Activated CD4-positive, alpha-beta T cell treated with anti-CD3 and anti-CD28 coated beads for 36 hours (primary cell): Measurements from ENCODE around the gene FTL. TPM values are rescaled to one million over a fixed set of nuclear protein-coding genes. Genes with fewer than 3 reads are reported as not detected.
"Not testable (repeated sequence)": the region's sequence is repeated elsewhere in the genome, so short reads cannot be mapped to it uniquely, and the experiment has no call there.

Experiments
- ATAC-seq: fragments of 200-7000 bp; cut with Tn5 transposase; one replicate; pipeline ENCODE4 v1.10.0; 2021; ENCODE audit warnings: mild to moderate bottlenecking, moderate library complexity
- CTCF ChIA-PET: fragments of 350-600 bp; sonication (Branson Sonifier 250); formaldehyde crosslinking; loops from one replicate; lab custom pipeline; 2021; ENCODE audit warnings: antibody characterized with exemption; lab: Charles Lee
- POLR2A ChIA-PET: fragments of 350-600 bp; sonication (Branson Sonifier 250); formaldehyde crosslinking; loops from one replicate; lab custom pipeline; 2021; ENCODE audit warnings: antibody characterized with exemption, inconsistent platforms; lab: Charles Lee
- DNase-seq: peaks from one replicate; pipeline ENCODE4 v3.0.0-alpha.2; 2020
- H3K27ac Mint-ChIP-seq: one replicate; pipeline ENCODE4 v1.8.0; 2021; ENCODE audit warnings: mixed read lengths
- H3K27me3 Mint-ChIP-seq: one replicate; pipeline ENCODE4 v1.8.0; 2021; ENCODE audit warnings: mixed read lengths
- H3K36me3 Mint-ChIP-seq: one replicate; pipeline ENCODE4 v1.8.0; 2021; ENCODE audit warnings: low read depth, mixed read lengths
- H3K4me1 Mint-ChIP-seq: one replicate; pipeline ENCODE4 v1.8.0; 2021; ENCODE audit warnings: mixed read lengths
- H3K4me3 Mint-ChIP-seq: one replicate; pipeline ENCODE4 v1.8.0; 2021; ENCODE audit warnings: mild to moderate bottlenecking, moderate library complexity, mixed read lengths
- H3K9me3 Mint-ChIP-seq: one replicate; pipeline ENCODE4 v1.8.0; 2021; ENCODE audit warnings: low read depth, mixed read lengths
- intact Hi-C, 2 experiments: fragments of 100-400 bp; cut with DNase I in 1 of 2; cut with micrococcal nuclease in 1 of 2; formaldehyde crosslinking; loops; one replicate each; pipeline versions ENCODE4 v1.14.2 to v1.15.1; 2022 to 2024; cut with DNase I, micrococcal nuclease
- total RNA-seq, 2 experiments: library from RNA; stranded (reverse); gene quantifications; one replicate each; pipeline ENCODE4 v1.2.3, GENCODE V29; 2021

The FTL gene
- total RNA-seq, 2 experiments from 2014 or later: 809 to 1,111 TPM

- H3K4me3 Mint-ChIP-seq, ATAC-seq, H3K27ac Mint-ChIP-seq, intact Hi-C loops, H3K4me1 Mint-ChIP-seq, H3K36me3 Mint-ChIP-seq, H3K27me3 Mint-ChIP-seq, H3K9me3 Mint-ChIP-seq, DNase-seq: not testable (repeated sequence)
- ChIA-PET CTCF (interaction anchor here (0.6 kb wide), 2 partner anchors 45 to 450 kb away, joined by 3 read pairs; no protein-coding TSS in a partner anchor), POLR2A (interaction anchor here (0.7 to 1.0 kb wide), 2 partner anchors 36 to 51 kb away, joined by 3 read pairs; no protein-coding TSS in a partner anchor)
Observed at GRCh38 chr19:48925890-48926289, 39.2 kb upstream of the FTL start.

- Mint-ChIP-seq H3K9me3 (no peaks in the 10 kb centered on the region), H3K36me3 (peaks cover 5% of the 10 kb centered on the region), H3K27ac (no peak overlapping the region), H3K4me1 (peaks cover 6% of the 10 kb centered on the region), H3K4me3 (no peak overlapping the region), H3K27me3 (no peaks in the 10 kb centered on the region)
- intact Hi-C loops: no loop called here
- ATAC-seq (peak; percentile 74), DNase-seq (peak; percentile 55)
- POLR2A ChIA-PET: no interaction called here
- CTCF ChIA-PET: interaction anchor here (1.0 kb wide), 1 partner anchor 44 kb away, joined by 4 read pairs; no protein-coding TSS in a partner anchor
Observed at GRCh38 chr19:48926909-48927308, 38.2 kb upstream of the FTL start.

- H3K27me3 Mint-ChIP-seq, intact Hi-C loops, H3K27ac Mint-ChIP-seq, H3K36me3 Mint-ChIP-seq, H3K4me3 Mint-ChIP-seq, H3K4me1 Mint-ChIP-seq, ATAC-seq, POLR2A ChIA-PET, H3K9me3 Mint-ChIP-seq, DNase-seq: not testable (repeated sequence)
- CTCF ChIA-PET: interaction anchor here (1.0 kb wide), 1 partner anchor 43 kb away, joined by 4 read pairs; no protein-coding TSS in a partner anchor
Observed at GRCh38 chr19:48927692-48928091, 37.4 kb upstream of the FTL start.

GRCh38 chr19:48928164-48929025 is 36.7 kb upstream of the FTL start:
- POLR2A ChIA-PET: no interaction called here
- no peak for DNase-seq
- Mint-ChIP-seq H3K36me3 (no peaks in the 10 kb centered on the region), H3K4me3 (no peak overlapping the region), H3K9me3 (no peaks in the 10 kb centered on the region), H3K4me1 (peaks cover 8% of the 10 kb centered on the region), H3K27ac (no peak overlapping the region), H3K27me3 (peaks cover 2% of the 10 kb centered on the region)
- no peak for ATAC-seq
- CTCF ChIA-PET: no interaction called here
- intact Hi-C loops: no loop called here

GRCh38 chr19:48933382-48933932 is 31.7 kb upstream of the FTL start, which contains the start of gene DHDH:
Gene DHDH (plus strand): TSS chr19:48933699. CDS start chr19:48933722, 23 bp downstream.
- Mint-ChIP-seq H3K9me3 (no peaks in the 10 kb centered on the region), H3K4me3 (peak within 1 kb of the TSS; percentile 74), H3K27me3 (peaks cover 2% of the 10 kb centered on the region), H3K27ac (peak within 1 kb of the TSS; percentile 48), H3K4me1 (peaks cover 10% of the 10 kb centered on the region), H3K36me3 (no peaks in the 10 kb centered on the region)
- ATAC-seq (peak; percentile 92), DNase-seq (peak; percentile 90)
- CTCF ChIA-PET: interaction anchor here (0.6 to 2.1 kb wide), 7 partner anchors 19 to 996 kb away, joined by 3 to 13 read pairs (median 3); partner anchors contain the start of genes ATF5, GYS1 and RUVBL2
- POLR2A ChIA-PET: interaction anchor here (0.7 to 1.5 kb wide), 3 partner anchors 21 to 87 kb away, joined by 3 to 7 read pairs (median 4); partner anchors contain the start of gene BAX
- intact Hi-C loops: loop anchor here (1.0 to 5.0 kb wide), 6 partner anchors 21 to 60 kb away; partner anchors contain the start of genes FTL (in 2 of the 2), BAX (in 1 of the 2), GYS1 (in 1 of the 2) and NUCB1 (in 1 of the 2)

GRCh38 chr19:48934837-48935236 is 30.3 kb upstream of the FTL start:
- Mint-ChIP-seq H3K9me3 (no peaks in the 10 kb centered on the region), H3K4me1 (peaks cover 10% of the 10 kb centered on the region), H3K36me3 (no peaks in the 10 kb centered on the region), H3K27ac (no peak overlapping the region), H3K4me3 (no peak overlapping the region), H3K27me3 (peaks cover 2% of the 10 kb centered on the region)
- ATAC-seq: no peak
- no peak for DNase-seq
- POLR2A ChIA-PET: no interaction called here
- intact Hi-C loops: loop anchor here in 1 of 2 experiments (5.0 kb wide), 1 partner anchor 32 kb away; the partner anchor contains the start of gene FTL
- CTCF ChIA-PET: no interaction called here

GRCh38 chr19:48935864-48936263 is 29.2 kb upstream of the FTL start:
- Mint-ChIP-seq H3K4me1 (peaks cover 10% of the 10 kb centered on the region), H3K36me3 (peaks cover 4% of the 10 kb centered on the region), H3K4me3 (no peak overlapping the region), H3K27me3 (peaks cover 2% of the 10 kb centered on the region), H3K9me3 (no peaks in the 10 kb centered on the region), H3K27ac (no peak overlapping the region)
- CTCF ChIA-PET: no interaction called here
- DNase-seq (no peak), ATAC-seq (no peak)
- intact Hi-C loops: no loop called here
- POLR2A ChIA-PET: no interaction called here

- no peaks in the 10 kb centered on the region for H3K27me3 Mint-ChIP-seq
- ChIA-PET CTCF (no interaction called here), POLR2A (no interaction called here)
- H3K4me1 Mint-ChIP-seq: peaks cover 8% of the 10 kb centered on the region
- peaks cover 3% of the 10 kb centered on the region for H3K9me3 Mint-ChIP-seq
- ATAC-seq (no peak), DNase-seq (no peak)
- no peak overlapping the region for H3K4me3 Mint-ChIP-seq
- intact Hi-C loops: no loop called here
- H3K36me3 Mint-ChIP-seq: peaks cover 7% of the 10 kb centered on the region
- no peak overlapping the region for H3K27ac Mint-ChIP-seq
Observed at GRCh38 chr19:48938256-48938655, 26.9 kb upstream of the FTL start.

- POLR2A ChIA-PET: interaction anchor here (0.7 kb wide), 1 partner anchor 57 kb away, joined by 3 read pairs; no protein-coding TSS in a partner anchor
- H3K4me3 Mint-ChIP-seq: no peak overlapping the region
- CTCF ChIA-PET: interaction anchor here (0.7 to 0.9 kb wide), 3 partner anchors 8 to 125 kb away, joined by 3 read pairs; no protein-coding TSS in a partner anchor
Observed at GRCh38 chr19:48940902-48941301, 24.2 kb upstream of the FTL start.

GRCh38 chr19:48943081-48943480 is 22.0 kb upstream of the FTL start:
- intact Hi-C loops: no loop called here
- no peaks in the 10 kb centered on the region for H3K27me3 Mint-ChIP-seq

More at GRCh38 chr19:48940902-48941301, 24.2 kb upstream of the FTL start:
- Mint-ChIP-seq H3K27me3 (no peaks in the 10 kb centered on the region), H3K9me3 (peaks cover 3% of the 10 kb centered on the region), H3K4me1 (no peaks in the 10 kb centered on the region), H3K27ac (no peak overlapping the region), H3K36me3 (peaks cover 7% of the 10 kb centered on the region)
- DNase-seq (no peak), ATAC-seq (no peak)
- intact Hi-C loops: no loop called here

GRCh38 chr19:48945415-48945814 is 19.7 kb upstream of the FTL start:
- Mint-ChIP-seq H3K27ac (no peak overlapping the region), H3K27me3 (no peaks in the 10 kb centered on the region), H3K9me3 (peaks cover 5% of the 10 kb centered on the region), H3K4me3 (no peak overlapping the region), H3K36me3 (peaks cover 6% of the 10 kb centered on the region), H3K4me1 (no peaks in the 10 kb centered on the region)
- POLR2A ChIA-PET: no interaction called here
- no peak for ATAC-seq
- intact Hi-C loops: no loop called here
- DNase-seq: no peak
- CTCF ChIA-PET: interaction anchor here (0.8 kb wide), 1 partner anchor 25 kb away, joined by 3 read pairs; no protein-coding TSS in a partner anchor

More at GRCh38 chr19:48943081-48943480, 22.0 kb upstream of the FTL start:
- Mint-ChIP-seq H3K4me1 (no peaks in the 10 kb centered on the region), H3K9me3 (peaks cover 5% of the 10 kb centered on the region), H3K36me3 (peaks cover 7% of the 10 kb centered on the region), H3K27ac (no peak overlapping the region), H3K4me3 (no peak overlapping the region)
- POLR2A ChIA-PET: interaction anchor here (0.6 kb wide), 1 partner anchor 530 kb away, joined by 3 read pairs; no protein-coding TSS in a partner anchor
- DNase-seq: no peak
- no peak for ATAC-seq
- CTCF ChIA-PET: interaction anchor here (1.1 to 1.4 kb wide), 3 partner anchors 11 to 163 kb away, joined by 3 to 7 read pairs (median 4); no protein-coding TSS in a partner anchor
